OCI-LY7 (cell line): ENCODE data around the gene SLC6A7.

ENCODE experiments used
- EZH2phosphoT487 ChIP-seq: fragments of 200-600 bp; sonication (generic); IDR thresholded peaks from 2 replicates; pipeline ENCODE4 v1.6.1; 2018; ENCODE audit warnings: low read depth, borderline replicate concordance, mild to moderate bottlenecking, mixed run types, antibody characterized with exemption, low read length, moderate library complexity, mixed read lengths
- TF ChIP-seq, protein P1 (sequence below): fragments of 200-600 bp; sonication (generic); conservative IDR thresholded peaks from 2 replicates; pipeline ENCODE4 v1.5.1; 2014; ENCODE audit warnings: mild to moderate bottlenecking, antibody characterized with exemption, low read length, moderate library complexity, mixed read lengths

DNA sequence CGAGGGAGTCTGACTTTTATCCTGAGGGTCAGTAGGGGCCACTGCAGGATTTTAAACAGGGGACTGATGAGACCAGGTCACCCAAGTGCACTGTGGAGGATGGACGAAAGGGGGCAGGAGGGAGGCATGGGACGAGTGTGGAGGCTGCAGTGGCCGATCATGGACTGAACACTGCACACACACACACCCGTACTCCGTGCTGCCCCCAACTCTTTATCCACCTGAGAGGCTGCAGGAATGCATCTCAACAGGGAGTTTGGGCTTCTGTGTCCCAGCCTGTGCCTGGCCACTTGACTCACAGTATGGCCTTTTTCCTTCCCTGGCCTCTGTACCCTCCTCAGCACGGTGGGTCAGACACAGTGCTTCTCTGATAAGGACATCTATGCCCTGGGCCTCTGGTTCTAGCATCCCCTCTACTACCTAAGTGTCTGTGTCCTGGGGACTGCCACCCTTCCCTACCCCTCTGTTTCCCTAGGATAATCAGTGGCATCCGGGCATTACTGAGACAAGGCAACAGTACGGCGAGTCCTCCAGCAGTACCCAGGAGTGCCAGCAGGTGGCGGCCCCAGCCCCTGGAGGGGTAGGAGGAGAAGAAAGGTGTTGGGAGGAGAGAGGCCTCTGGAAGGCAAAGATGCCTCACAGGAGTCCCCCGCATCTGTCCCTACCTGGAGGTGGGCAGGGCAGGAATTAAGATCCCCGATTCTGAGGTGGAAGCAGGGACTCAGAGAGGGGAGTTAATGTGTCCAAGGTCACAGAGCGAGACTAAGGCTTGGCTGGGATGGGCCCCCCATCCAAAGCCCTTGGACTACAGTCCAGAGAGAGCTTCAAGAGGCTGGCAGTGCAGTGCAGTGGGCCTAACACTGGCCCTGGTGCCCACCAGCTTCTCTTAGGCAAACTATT is 28.4 kb upstream of the SLC6A7 start:
- TF ChIP-seq, protein P1, sequence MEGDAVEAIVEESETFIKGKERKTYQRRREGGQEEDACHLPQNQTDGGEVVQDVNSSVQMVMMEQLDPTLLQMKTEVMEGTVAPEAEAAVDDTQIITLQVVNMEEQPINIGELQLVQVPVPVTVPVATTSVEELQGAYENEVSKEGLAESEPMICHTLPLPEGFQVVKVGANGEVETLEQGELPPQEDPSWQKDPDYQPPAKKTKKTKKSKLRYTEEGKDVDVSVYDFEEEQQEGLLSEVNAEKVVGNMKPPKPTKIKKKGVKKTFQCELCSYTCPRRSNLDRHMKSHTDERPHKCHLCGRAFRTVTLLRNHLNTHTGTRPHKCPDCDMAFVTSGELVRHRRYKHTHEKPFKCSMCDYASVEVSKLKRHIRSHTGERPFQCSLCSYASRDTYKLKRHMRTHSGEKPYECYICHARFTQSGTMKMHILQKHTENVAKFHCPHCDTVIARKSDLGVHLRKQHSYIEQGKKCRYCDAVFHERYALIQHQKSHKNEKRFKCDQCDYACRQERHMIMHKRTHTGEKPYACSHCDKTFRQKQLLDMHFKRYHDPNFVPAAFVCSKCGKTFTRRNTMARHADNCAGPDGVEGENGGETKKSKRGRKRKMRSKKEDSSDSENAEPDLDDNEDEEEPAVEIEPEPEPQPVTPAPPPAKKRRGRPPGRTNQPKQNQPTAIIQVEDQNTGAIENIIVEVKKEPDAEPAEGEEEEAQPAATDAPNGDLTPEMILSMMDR = peak; percentile 91
- TF ChIP-seq EZH2phosphoT487 = no peak
